LHCN-M2 (cell line): Measurements from ENCODE around the gene CD8B. TPM values are rescaled to one million over a fixed set of nuclear protein-coding genes. Genes with fewer than 3 reads are reported as not detected.

Experiments
- DNase-seq: peaks from one replicate; pipeline ENCODE4 v3.0.0-alpha.2; 2012; ENCODE audit warnings: low read depth
- total RNA-seq: library from RNA; depleted of rRNA; stranded (reverse); fragments of >200 nt; gene quantifications from 2 replicates; pipeline ENCODE4 v1.2.3, GENCODE V29; 2014

The CD8B gene
- total RNA-seq, 1 experiment from 2014 or later: not detected

DNA sequence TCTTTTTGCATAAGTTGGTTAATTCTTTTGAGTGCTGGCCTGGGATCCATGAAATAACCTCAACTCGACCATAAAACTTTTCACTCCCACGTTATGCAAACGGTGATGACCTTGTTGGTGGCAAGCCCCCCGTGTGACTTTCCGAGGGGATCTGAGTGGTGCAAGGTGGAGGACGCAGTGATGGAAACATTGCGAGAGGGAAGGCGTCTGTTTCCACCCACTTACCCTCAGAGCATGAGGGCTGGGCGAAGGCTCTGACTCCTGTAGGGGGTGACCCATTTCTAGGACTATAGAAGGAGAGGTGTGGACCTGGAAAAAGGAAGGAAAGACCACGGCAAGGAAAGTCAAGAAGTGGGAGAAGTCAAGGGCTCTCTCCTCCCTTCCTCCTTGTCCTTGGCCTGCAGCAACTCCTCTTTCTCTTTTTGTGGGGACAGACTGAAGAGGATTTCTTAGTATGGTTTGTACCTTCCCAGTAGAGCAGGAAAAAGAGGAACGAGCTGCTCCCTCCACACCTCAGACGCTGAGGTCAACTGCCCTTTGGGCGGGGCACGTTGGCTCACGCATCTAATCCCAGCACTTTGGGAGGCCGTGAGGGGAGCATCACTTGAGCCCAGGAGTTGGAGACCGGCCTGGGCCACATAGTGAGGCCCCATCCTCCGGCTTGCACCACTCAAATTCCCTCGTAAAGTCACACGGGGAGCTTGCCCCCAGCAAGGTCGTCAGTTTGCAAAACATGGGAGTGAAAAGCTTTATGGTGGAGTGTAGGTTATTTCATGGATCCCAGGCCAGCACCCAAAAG is 55.4 kb downstream of the CD8B start:
- DNase-seq: no peak

DNA sequence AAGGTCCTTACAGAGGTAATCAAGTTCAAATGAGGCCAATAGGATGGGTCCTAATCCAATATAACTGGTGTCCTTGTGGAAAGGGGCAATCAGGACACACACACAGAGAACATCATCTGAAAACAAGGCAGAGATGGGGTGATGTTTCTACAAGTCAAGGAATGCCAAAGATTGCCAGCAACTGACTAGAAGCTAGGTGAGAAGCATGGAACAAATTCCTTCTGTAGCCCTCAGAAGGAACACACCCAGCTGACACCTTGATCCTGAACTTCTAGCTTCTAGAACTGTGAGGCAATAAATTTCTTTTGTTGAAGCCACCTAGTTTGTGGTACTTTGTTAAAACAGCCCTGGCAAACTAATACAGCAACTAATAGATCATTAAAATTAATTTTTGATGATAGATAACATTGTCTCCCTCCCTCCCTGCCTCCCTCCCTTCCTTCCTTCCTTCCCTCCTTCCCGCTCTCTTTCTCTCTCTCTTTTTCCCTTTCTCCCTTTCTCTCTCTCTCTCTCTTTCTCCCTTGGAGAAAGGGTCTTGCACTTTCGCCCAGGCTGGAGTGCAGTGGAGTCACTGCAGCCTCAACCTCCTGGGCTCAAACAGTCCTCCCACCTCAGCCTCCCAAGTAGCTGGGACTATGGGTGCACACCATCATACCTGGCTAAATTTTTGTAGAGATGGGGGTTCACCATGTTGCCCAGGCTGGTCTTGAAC is 60.7 kb downstream of the CD8B start:
- DNase-seq: no peak

DNA sequence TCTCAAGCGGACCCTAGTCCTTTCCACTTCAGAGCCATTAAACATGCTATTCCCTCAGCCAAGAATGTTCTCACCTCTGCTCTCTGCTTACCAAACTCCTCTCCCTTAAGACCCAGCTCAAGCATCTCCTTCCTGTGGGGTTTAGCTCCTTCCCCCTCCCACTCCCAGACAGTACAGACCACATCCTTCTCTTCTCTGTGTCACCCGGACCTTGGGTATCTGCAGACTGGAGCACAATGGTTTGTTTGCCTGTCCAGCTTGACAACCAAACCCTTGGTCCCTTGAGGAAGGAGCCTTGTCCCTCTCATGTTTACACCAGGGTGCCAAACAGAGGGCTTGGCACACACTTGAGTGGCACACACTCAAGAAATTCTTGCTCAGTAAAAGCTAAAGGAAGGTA is 66.8 kb downstream of the CD8B start:
- DNase-seq: no peak

DNA sequence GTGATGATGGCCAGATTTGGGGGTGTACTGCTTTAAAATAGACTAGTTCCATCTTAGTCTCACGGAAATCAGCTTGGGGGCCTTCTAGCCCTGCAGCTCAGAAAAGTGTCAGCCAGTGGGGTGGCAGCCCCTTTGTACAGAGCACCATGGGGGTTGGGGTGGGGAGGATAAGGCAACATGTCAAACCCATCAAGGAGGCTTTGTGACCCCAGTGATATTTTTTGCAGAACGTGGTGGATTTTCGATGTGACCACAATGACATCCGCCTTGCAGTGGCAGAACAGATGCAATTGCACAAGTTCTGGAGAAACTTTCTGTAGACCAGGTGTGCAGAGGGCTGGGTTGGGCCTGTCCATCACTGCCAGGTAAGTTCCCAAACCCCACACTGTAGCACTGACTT is 67.9 kb downstream of the CD8B start:
- DNase-seq: no peak

DNA sequence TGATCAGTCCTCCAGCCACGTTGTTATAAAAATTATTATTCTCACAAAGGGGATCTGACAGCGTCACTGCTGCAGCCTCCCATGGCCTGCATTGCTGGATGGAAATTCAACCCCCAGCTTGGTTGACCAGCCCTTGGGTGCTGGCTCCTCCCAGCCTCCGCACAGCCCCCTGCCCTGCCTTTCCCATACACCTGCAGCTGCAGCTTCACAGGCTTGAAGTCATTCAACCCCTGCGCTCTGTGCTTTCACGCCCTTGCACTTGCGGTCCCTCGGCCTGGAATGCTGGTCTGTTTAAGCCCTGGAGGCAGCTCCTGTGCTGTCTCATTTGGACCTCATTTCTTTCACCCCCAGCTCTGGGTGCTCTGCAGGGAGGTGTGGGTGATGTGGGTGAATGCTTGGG is 70.1 kb downstream of the CD8B start:
- DNase-seq: no peak

DNA sequence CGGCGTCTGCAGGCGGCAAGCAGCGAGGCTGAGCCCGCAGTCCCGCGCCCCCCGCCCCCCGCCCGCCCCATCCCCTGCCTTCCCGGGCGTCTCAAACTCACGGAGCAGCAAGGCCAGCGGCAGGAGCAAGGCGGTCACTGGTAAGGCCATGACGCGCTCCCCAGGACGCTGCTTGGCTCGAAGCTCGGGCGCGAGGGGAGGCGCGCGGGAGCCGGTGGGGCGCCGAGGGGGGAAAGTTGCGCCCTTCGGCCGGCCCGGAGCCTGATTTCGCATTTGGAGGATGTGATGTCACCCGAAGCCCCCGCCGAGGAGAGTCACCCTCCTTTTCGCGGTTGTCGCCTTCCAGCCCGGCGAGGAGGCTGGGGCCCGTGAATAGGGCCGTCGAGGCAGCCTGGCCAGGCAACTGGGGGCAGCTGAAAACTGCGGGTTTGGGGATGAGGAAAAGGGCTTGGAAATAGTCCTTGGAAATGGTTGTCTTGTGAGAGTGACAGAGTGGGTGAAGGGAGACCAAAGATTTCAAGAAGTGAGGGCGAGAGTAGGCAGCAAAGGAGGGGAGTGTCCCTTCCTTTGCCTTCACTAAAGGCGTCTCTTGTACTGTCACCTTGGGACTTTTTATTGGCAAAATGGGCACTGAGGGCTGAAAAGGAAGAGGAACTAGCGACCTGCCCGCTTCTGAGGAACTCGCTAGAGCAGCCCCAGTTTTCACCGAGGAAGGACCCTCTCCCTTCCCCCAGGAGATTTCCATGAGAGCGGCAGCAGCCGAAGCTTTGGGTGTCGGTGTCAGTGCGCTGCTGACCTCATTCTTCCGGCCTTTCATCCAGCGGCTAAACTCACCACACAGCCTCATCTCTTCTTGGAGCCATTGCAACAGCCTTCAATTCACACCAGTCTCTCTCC is 70.8 kb downstream of the CD8B start, which contains the start of gene CD8A:
Gene CD8A, minus strand, starts transcription at position 238 of the 897 bp plus-strand sequence. Its CDS starts 88 bp downstream, at position 150.
- DNase-seq: no peak

DNA sequence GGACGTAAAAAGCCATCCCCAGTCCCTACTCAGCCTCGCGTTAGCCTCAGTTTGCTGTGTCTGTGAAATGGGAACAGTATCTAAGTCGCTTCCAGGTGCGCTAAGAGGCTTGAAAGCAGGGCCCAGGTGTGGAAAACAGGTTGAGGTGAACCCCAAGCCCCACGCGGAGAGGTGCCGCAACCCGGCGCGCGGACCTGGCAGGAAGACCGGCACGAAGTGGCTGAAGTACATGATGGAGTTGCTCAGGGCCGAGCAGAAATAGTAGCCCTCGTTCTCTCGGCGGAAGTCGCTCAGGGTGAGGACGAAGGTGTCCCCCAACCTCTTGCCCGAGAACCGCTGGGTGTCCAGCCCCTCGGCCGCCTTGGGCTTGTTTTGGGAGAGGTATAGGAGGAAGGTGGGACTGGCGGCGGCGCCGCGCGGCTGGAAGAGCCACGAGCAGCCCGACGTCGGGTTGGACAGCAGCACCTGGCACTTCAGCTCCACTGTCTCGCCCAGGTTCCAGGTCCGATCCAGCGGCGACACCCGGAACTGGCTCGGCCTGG is 71.5 kb downstream of the CD8B start:
- DNase-seq: no peak

DNA sequence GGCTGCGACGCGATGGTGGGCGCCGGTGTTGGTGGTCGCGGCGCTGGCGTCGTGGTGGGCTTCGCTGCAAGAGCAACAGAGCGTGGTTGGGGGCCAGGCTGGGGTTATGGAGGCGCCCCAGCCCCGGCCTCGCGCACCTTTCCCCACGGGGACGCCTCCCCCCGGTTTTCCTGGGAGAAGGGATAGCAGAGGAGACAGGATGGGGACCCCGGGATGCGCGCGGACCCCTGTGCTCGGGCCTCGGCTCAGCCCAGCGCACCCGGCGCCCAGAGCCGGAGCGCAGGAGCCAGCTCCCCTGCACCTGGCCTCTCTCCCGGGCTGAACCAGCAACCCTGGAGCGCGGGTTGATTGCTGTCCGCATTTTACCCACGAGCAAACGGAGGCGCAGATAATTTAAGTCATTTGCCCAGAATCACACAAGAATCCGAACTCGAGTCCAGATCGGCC is 72.0 kb downstream of the CD8B start:
- DNase-seq: no peak

DNA sequence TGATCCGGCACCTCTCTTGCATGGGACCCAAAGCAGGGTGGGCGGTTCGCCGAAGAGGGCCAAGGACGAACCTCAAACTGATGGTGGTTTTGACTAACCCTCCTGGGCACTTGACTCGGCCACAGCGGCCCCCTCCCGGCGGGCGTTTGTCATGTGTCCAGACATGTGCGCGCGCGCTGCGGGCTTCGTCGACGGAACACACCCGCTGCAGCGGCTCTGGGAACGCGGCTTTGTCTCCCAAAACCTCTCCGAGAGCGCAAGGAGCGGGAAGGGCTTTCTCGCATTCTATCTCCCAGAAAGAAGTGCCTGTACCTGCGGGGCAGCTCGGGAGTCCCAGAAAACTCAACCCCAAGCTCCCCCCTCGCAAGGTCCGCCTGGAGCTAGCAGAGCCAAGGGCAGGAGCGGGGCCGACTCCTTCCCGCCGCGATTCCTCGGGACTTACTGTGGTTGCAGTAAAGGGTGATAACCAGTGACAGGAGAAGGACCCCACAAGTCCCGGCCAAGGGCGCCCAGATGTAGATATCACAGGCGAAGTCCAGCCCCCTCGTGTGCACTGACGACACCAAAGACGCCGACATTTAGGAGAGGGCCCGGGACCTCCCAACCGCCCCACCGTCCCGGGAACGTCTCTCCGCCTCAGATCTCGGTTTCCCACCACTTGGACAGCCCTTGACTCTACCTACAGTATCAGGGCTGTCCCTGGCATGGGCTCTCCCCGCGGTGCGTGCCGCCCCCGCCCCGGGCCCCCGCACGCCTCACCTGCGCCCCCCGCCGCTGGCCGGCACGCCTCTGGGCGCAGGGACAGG is 72.6 kb downstream of the CD8B start:
- DNase-seq: no peak

DNA sequence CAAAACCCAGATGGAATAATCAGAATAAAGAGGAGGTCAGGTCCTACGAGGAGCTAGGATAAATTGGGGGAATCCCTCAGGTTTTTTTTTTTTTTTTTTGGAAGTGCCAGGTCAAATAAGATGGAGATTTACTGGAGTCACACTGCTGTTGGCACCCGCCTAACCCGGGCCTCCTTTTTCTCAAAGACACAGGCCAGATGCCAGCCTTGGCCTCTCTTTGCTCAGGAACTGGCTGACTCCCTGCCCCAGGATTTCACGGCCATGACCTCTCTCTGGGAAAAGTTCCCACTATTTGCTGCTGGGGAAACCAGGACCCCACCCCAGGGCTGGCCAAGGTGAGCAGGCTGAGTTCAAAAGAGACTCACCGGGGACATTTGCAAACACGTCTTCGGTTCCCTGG is 73.5 kb downstream of the CD8B start:
- DNase-seq: no peak

DNA sequence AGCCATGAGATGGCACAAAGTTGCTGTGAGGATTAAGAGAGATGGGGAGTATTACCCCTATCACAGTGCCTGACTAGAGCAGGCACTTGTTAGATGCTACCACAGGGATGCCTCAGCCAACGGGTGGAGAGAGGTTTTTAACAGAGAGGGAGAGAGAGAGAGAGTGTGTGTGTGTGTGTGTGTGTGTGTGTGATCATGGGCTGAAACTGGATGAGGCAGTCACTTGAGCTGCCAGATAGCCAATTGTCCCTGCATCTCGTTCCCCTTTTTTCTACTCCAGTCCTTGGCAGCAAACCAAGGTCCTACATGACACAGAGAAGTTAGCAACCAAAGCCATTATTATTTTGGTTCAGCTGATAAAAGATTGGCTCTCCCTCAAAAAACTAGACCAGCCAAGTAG is 74.0 kb downstream of the CD8B start:
- no peak for DNase-seq

DNA sequence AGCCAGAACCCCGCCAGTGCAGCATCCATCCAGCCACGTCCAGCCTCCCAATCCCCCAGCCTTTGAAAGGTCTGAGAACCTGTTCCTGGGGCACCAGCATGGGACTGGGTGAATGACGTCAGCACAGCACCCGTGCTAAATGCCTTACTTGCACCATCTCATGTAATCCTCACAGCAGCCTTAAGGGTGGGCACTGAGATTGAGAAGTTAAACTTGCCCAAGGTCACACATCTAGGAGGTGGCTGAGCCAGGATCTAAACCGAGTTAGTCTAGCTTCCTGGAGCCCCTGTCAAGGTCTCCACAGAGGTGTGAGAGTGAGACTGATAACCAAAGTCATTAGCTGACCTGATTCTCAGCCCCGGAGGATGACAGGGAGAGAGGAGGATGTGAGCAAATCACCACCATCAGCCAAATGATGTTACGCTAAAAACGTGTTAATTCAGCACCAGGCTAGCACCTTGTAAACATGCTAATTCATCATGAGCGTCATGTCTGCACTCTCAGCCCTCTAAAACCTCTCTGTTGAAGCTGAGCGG is 75.6 kb downstream of the CD8B start:
- no peak for DNase-seq

DNA sequence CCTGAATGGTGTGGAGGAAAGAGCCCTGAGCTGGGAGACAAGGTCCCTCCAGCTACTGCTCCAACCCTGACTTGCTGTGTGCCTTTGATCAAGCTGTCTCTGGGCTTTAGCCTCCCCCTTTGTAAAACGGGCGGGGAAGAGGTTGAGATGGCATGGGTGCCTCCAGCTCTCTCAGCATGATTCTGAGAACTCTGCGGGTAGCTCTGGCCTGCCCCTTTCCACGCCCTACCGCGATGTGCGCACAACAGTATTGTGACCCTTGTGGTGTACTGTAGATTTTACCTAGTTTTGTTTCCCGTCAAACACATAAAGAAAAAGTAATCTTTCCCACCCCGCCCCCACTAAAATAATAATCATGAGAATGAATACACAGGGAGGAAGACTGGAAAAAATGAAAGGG is 76.2 kb downstream of the CD8B start:
- DNase-seq: no peak

DNA sequence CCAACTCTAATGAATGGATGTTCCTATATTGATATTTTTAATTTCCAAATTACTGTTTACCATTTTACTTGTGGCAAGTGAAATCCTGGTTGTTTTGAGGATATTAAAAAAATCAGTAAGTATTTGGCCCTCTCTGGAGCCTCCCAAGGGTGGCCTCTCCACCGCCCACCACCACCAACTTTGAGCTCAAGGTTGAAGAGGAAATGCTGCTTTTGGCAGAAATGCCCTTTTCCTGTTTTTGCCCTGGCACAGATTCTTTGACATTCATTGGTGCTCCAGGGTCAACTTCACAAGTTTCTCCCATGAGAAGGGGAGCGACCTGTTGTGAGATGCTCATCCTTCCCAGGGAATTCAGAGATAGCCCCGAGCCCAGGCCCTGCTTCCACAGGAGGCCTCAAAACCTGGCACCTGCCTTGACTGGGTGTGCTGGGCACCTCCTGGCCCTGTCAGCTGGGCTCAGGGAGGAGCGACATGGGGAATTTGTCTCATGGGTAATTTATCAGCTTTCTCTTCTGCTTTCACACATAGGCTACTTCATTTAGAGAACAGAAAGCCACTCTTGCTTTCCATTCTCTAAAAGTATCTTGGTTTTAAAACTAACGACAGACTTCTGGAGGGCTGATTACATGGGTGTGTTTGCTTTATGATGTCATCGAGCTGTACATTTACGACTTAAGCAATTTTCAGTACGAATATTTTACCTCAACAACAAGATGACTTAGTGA is 77.9 kb downstream of the CD8B start:
- DNase-seq: no peak

DNA sequence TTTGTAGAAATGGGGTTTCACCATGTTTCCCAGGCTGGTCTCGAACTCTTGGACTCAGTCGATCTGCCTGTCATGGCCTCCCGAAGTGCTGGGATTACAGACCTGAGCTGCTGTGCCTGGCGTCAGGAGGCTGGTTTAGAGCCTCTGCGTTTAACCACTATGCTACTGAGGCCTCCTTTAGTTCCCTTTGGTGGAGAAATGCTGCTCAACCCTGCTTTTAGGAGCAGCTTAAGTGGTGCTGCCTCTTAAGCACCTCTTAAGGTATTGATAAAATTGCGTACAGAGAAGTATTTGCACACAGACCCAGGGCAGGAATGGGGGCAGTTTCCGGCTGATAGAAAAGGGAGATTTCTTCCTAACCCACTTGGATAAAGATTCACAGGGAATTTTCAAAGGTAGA is 78.9 kb downstream of the CD8B start:
- DNase-seq: no peak

DNA sequence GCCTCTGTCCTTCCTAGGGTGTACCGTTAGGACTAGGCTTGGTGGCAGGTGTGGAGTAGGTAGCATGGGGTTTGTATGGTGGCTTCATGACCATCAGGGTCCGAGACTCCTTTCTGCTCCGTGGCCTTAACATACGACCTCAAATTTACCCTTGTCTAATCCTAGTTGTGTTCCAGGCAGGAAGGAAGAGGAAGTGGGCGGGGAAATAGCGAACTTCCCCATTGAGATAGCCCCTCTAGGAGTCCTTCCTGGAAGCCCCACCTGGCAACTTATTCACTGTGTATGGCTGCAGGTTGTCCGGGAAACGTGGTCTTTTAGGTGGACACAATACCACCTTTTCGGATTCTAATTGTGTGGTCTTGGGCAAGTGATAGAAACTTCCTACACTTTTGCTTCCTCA is 80.3 kb downstream of the CD8B start:
- no peak for DNase-seq

DNA sequence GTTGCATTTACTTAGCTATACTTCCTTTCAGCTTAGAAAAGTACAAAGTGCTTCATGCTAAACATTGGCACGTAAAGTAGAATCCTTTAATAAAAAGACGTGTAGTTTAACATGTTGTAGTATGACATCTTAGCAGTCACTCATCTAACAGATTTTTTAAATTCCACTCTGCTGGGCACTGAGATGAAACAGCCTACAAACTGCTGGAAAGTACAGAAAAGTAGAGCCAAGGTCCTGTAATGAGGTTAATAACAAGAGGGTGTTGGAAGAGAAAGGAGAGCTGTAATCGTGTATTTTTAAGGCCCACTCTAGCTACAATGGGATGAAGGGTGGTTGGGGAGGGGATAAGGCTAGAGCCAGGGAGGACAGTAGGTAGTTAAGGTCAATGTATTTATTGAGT is 81.7 kb downstream of the CD8B start:
- DNase-seq: no peak

DNA sequence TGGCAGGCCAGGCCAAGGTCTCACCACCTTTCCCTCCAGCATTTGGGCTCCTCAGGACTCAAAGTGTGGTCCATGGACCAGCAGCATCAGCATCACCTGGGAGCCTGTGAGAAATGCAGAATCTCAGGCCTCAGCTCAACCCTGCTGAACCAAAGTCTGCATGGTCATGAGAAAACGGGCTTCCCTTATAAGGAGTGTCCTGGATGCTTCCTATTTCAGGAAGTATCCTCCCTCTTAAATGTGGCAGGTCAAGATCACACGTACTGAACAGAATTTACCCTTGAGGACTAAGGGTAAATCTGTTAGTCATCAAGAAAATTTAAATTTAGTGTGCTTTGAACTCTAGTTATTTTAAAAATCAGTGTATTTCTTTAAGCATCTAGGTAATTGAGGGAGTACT is 82.7 kb downstream of the CD8B start:
- no peak for DNase-seq

DNA sequence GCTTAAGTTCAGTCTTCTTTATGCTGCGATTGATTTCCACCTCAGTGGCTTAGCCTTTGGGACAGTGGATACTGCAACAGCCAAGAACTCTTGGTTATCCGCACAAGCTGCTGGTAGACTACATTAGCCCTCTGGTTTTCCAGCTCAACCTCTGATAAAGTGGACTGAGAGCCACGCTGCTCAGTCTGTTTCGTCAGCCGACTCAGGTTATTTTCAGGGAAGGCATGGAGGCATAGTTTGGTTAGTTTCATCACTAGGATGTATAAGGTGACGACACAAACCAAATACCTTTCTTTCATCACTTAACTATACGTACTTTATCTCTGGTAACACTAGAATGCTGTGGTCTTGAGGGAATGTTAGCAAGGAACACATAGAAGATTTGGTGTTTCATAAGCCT is 85.2 kb downstream of the CD8B start:
- no peak for DNase-seq

DNA sequence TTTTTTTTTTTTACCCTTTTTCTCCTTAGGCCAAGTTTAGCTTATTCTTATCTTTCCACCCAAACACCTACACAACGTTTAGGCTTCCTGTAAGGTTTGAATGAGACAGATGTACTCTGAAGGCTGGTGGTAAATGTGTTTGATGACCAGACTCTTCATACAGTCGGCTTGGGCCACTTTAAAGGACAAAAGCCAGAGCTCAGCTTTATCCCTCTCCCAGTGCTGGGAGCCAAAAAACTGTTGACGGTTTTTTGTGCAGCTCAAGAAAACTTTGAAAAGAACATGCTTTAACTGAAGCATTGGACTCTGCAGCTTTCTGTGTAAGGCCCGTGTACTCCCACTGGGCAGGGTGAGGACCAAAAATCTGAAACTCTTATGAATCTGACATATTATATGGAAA is 86.3 kb downstream of the CD8B start:
- DNase-seq: no peak
